SK-N-SH treated with all-trans-retinoic acid at 6 μM for 48 hours (cell line): Measurements from ENCODE around the gene ZNF618.

Experiments used
- ATAC-seq: fragments of 200-7000 bp; cut with Tn5 transposase; 3 replicates; pipeline ENCODE4 v1.9.1; 2020; ENCODE audit warnings: mild to moderate bottlenecking, moderate library complexity
- ARNTL ChIP-seq: fragments of 450-650 bp; formaldehyde crosslinking; IDR thresholded peaks from 2 replicates; pipeline ENCODE4 v1.5.0; 2020; ENCODE audit warnings: low read depth, mild to moderate bottlenecking, moderate library complexity, borderline replicate concordance
- BACH2 ChIP-seq: fragments of 250-450 bp; sonication (Bioruptor Pico); IDR thresholded peaks from 2 replicates; pipeline ENCODE4 v1.9.0; 2021; ENCODE audit warnings: mild to moderate bottlenecking, borderline replicate concordance
- ESRRG ChIP-seq: fragments of 250-450 bp; sonication (Bioruptor Pico); IDR thresholded peaks from 2 replicates; pipeline ENCODE4 v1.6.1; 2021; ENCODE audit warnings: mild to moderate bottlenecking
- GLIS3 ChIP-seq: fragments of 250-450 bp; sonication (Bioruptor Pico); IDR thresholded peaks from 2 replicates; pipeline ENCODE4 v1.5.0; 2020; ENCODE audit warnings: mild to moderate bottlenecking, moderate library complexity
- ISL1 ChIP-seq: fragments of 250-450 bp; sonication (Bioruptor Pico); IDR thresholded peaks from 2 replicates; pipeline ENCODE4 v2.1.2; 2022; ENCODE audit warnings: mild to moderate bottlenecking, moderate library complexity
- OSR1 ChIP-seq: fragments of 250-450 bp; sonication (Bioruptor Pico); IDR thresholded peaks from 2 replicates; pipeline ENCODE4 v1.8.0; 2022; ENCODE audit warnings: moderate library complexity, mild to moderate bottlenecking, inconsistent platforms
- PPARA ChIP-seq: fragments of 250-450 bp; sonication (Bioruptor Pico); IDR thresholded peaks from 2 replicates; pipeline ENCODE4 v1.5.0; 2020; ENCODE audit warnings: mild to moderate bottlenecking, borderline replicate concordance
- RARB ChIP-seq: fragments of 250-450 bp; sonication (Bioruptor Pico); IDR thresholded peaks from 2 replicates; pipeline ENCODE4 v1.8.0; 2021; ENCODE audit warnings: mild to moderate bottlenecking, moderate library complexity
- SNAI2 ChIP-seq: fragments of 250-450 bp; sonication (Bioruptor Pico); IDR thresholded peaks from 2 replicates; pipeline ENCODE4 v1.5.0; 2020; ENCODE audit warnings: mild to moderate bottlenecking, moderate library complexity
- TCF4 ChIP-seq: fragments of 250-450 bp; sonication (Bioruptor Pico); IDR thresholded peaks from 2 replicates; pipeline ENCODE4 v1.8.0; 2021; ENCODE audit warnings: mild to moderate bottlenecking, moderate library complexity, borderline replicate concordance
- TOX ChIP-seq: fragments of 250-450 bp; sonication (Bioruptor Pico); IDR thresholded peaks from 2 replicates; pipeline ENCODE4 v1.8.0; 2021; ENCODE audit warnings: mild to moderate bottlenecking, moderate library complexity, borderline replicate concordance
- TSHZ2 ChIP-seq: fragments of 250-450 bp; sonication (Bioruptor Pico); IDR thresholded peaks from 2 replicates; pipeline ENCODE4 v1.5.0; 2020; ENCODE audit warnings: mild to moderate bottlenecking, moderate library complexity
- ZC3H10 ChIP-seq: fragments of 250-450 bp; sonication (Bioruptor Pico); IDR thresholded peaks from 2 replicates; pipeline ENCODE4 v1.5.1; 2021; ENCODE audit warnings: mild to moderate bottlenecking, moderate library complexity
- ZFP3 ChIP-seq: fragments of 250-450 bp; sonication (Bioruptor Pico); IDR thresholded peaks from 2 replicates; pipeline ENCODE4 v1.5.0; 2020; ENCODE audit warnings: mild to moderate bottlenecking, moderate library complexity
- ZFP30 ChIP-seq: fragments of 450-650 bp; formaldehyde crosslinking; IDR thresholded peaks from 2 replicates; pipeline ENCODE4 v1.5.0; 2022; ENCODE audit warnings: mild to moderate bottlenecking, moderate library complexity
- ZNF565 ChIP-seq: fragments of 450-650 bp; formaldehyde crosslinking; conservative IDR thresholded peaks from 2 replicates; pipeline ENCODE4 v1.5.0; 2020; ENCODE audit warnings: low read depth, mild to moderate bottlenecking, moderate library complexity
- ZNF70 ChIP-seq: fragments of 450-650 bp; formaldehyde crosslinking; IDR thresholded peaks from 2 replicates; pipeline ENCODE4 v1.5.0; 2020; ENCODE audit warnings: mild to moderate bottlenecking, moderate library complexity
- ZNF8 ChIP-seq: fragments of 450-650 bp; formaldehyde crosslinking; IDR thresholded peaks from 2 replicates; pipeline ENCODE4 v1.5.0; 2020; ENCODE audit warnings: mild to moderate bottlenecking, moderate library complexity
- TF ChIP-seq, protein P1 (sequence below): fragments of 250-450 bp; sonication (Bioruptor Pico); IDR thresholded peaks from 2 replicates; pipeline ENCODE4 v1.5.1; 2021; ENCODE audit warnings: mild to moderate bottlenecking, moderate library complexity
- TF ChIP-seq, protein P2 (sequence below): fragments of 250-450 bp; sonication (Bioruptor Pico); IDR thresholded peaks from 2 replicates; pipeline ENCODE4 v1.5.1; 2020; ENCODE audit warnings: low read depth, mild to moderate bottlenecking, moderate library complexity
- TF ChIP-seq, protein P3 (sequence below): fragments of 250-450 bp; sonication (Bioruptor Pico); IDR thresholded peaks from 2 replicates; pipeline ENCODE4 v1.8.0; 2021; ENCODE audit warnings: low read depth, mild to moderate bottlenecking, moderate library complexity, borderline replicate concordance

The ZNF618 gene

DNA sequence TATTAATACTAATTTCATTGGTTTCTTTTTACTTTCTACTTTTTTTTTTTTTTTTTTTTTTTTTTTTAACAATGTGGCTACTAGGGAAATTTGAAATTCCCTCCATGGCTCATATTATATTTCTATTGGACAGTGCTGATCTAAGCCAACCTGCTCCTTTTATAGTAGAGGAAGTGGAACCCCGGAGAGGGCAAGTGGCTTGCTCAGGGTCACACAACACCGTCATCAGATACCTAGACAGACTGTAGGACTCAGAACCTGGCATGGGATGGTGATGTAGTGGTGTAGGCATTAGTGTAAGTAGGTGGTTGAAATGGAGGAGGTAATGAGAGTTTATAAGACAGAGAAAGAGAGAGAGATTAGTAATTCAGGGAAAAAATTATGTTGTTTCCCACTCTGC, 10.8 kb downstream of the ZNF618 start:
- TF ChIP-seq, protein P1, sequence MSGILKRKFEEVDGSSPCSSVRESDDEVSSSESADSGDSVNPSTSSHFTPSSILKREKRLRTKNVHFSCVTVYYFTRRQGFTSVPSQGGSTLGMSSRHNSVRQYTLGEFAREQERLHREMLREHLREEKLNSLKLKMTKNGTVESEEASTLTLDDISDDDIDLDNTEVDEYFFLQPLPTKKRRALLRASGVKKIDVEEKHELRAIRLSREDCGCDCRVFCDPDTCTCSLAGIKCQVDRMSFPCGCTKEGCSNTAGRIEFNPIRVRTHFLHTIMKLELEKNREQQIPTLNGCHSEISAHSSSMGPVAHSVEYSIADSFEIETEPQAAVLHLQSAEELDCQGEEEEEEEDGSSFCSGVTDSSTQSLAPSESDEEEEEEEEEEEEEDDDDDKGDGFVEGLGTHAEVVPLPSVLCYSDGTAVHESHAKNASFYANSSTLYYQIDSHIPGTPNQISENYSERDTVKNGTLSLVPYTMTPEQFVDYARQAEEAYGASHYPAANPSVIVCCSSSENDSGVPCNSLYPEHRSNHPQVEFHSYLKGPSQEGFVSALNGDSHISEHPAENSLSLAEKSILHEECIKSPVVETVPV (CRISPR knock-in tag): no peak
- TF ChIP-seq, all 23 proteins: peak for 0
- no peak; the same call in 2 of the 3 replicates for ATAC-seq

DNA sequence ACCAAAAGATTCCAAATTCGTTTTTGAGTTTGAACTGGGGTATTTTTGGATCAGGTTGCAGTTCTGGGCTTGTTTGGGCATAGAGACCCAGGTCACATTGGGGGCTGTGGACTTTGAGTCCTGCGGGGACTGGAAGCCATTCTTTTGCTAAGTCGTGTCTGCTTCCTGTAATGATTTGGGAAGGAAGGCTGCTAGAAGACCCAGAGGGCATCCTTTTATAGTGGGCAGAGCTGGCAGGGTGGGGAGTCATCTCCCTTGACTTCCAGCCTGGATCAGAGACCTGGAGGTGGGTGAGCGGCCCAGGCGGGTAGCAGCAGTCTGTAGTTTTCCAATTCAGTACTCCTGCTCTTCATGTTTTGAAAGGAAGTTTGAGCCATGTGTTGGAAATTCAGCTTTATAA, 11.3 kb downstream of the ZNF618 start:
- TF ChIP-seq PPARA (CRISPR knock-in tag): no peak
- no peak for ATAC-seq

DNA sequence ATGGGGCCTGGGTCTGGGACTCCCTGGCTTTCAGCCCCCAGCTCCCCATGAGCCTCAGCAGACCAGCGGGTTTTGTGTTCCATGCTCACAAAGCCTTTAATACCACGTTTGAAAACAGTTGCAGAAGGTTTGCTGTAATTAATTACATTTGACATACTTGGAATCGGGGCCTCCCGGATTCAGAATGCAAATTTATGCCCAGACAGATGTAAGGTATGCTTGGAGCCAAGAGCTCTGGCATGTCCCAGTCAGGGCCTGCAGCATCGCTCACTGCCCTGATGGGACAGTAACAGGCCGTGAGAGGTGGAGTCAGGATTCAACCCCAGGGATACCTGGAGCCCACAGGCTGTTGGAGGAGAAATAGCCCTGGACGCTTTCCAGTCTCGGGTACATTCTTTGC, 12.2 kb downstream of the ZNF618 start:
- ATAC-seq: no peak; the same call in 2 of the 3 replicates
- TF ChIP-seq, protein P2, sequence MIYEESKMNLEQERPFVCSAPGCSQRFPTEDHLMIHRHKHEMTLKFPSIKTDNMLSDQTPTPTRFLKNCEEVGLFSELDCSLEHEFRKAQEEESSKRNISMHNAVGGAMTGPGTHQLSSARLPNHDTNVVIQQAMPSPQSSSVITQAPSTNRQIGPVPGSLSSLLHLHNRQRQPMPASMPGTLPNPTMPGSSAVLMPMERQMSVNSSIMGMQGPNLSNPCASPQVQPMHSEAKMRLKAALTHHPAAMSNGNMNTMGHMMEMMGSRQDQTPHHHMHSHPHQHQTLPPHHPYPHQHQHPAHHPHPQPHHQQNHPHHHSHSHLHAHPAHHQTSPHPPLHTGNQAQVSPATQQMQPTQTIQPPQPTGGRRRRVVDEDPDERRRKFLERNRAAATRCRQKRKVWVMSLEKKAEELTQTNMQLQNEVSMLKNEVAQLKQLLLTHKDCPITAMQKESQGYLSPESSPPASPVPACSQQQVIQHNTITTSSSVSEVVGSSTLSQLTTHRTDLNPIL: no peak
- TF ChIP-seq ZC3H10 (CRISPR knock-in tag) (no peak), ARNTL (no peak), ESRRG (no peak), TOX (no peak), ZNF8 (CRISPR knock-in tag) (no peak), TCF4 (CRISPR knock-in tag) (no peak), TSHZ2 (CRISPR knock-in tag) (no peak), ZFP3 (CRISPR knock-in tag) (no peak), SNAI2 (CRISPR knock-in tag) (no peak), ZNF70 (CRISPR knock-in tag) (no peak), OSR1 (no peak), ZNF565 (no peak), ISL1 (CRISPR knock-in tag) (no peak)
- TF ChIP-seq, protein P1 (CRISPR knock-in tag): no peak
- TF ChIP-seq, protein P3, sequence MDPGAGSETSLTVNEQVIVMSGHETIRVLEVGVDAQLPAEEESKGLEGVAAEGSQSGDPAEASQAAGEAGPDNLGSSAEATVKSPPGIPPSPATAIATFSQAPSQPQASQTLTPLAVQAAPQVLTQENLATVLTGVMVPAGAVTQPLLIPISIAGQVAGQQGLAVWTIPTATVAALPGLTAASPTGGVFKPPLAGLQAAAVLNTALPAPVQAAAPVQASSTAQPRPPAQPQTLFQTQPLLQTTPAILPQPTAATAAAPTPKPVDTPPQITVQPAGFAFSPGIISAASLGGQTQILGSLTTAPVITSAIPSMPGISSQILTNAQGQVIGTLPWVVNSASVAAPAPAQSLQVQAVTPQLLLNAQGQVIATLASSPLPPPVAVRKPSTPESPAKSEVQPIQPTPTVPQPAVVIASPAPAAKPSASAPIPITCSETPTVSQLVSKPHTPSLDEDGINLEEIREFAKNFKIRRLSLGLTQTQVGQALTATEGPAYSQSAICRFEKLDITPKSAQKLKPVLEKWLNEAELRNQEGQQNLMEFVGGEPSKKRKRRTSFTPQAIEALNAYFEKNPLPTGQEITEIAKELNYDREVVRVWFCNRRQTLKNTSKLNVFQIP (CRISPR knock-in tag): no peak
- TF ChIP-seq, all 23 proteins: peak for 0

DNA sequence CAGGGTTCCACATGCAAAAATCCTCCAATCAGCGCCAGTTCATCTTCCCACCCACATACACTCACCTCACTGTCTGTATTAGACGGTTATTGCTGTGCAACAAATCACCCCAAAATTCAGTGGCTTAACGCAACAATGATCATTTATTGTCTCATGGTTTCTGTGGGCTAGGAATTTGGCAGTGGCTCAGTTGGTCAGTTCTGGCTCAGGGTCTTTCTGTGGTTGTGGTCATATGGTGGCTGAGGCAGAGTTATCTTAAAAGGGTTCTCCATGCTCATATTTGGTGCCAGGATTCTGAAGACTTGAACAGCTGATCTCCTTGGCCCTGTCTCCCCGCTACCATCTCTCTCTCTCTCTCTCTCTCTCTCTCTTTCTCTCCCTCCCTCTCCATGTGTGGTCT, 12.9 kb downstream of the ZNF618 start:
- ATAC-seq: no peak
- TF ChIP-seq ZFP3 (CRISPR knock-in tag) (no peak), ZNF565 (no peak), RARB (no peak), ZFP30 (CRISPR knock-in tag) (no peak), PPARA (CRISPR knock-in tag) (no peak), ZC3H10 (CRISPR knock-in tag) (no peak), ESRRG (no peak), BACH2 (no peak), ARNTL (no peak), ZNF70 (CRISPR knock-in tag) (no peak), GLIS3 (CRISPR knock-in tag) (no peak), OSR1 (no peak)
- TF ChIP-seq, protein P2: no peak
